COR-L47 (cell line): ENCODE results near the gene MPRIP.
"Not testable (repeated sequence)": the region's sequence is repeated elsewhere in the genome, so short reads cannot be mapped to it uniquely, and the experiment has no call there.

ENCODE experiments used
- DNase-seq: peaks from one replicate; lab custom pipeline; 2025; lab: John Stamatoyannopoulos, UW

The MPRIP gene

GRCh38 chr17:17128476-17129075 lies 86.3 kb downstream of the MPRIP start:
- DNase-seq: no peak

GRCh38 chr17:17129466-17129865 lies 87.2 kb downstream of the MPRIP start:
- DNase-seq: peak; percentile 60

DNA sequence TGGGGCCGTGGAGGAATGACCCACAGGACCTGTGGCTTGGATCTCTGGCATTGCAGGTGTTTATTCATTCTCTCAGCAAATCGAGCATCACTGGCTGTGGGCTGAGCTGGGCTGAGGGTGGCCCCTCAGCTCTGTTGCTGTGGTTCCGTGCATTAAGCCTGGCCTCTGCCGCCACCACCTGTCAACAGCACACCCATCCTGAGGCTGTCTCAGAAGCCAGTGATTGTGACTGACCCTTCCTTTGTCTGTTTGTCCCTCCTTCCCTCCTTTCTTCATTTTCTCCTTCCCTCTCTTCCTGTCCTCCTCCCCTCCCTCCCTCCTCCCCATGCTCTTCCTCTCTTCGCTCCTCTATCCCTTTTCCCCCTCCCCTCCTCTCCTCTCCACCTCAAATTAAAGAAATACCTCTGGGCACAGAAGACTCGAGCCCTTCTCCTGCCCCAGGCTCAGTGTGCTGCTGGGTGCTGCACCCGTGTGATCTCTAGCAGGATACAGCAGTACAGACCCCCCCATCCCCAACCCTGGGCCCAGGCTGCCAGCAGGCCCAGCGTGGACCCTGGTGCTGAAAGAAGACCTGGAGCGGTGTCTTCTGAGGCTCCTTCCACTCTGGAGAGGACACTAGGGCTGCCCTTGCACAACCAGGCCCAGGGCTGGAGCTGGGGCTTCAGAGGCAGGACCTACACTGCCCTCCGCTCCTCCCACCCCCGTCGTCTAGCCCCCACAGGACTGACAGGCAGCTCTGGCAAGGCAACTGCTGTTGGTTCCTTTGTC lies 88.0 kb downstream of the MPRIP start:
- DNase-seq: no peak

GRCh38 chr17:17131839-17132238 lies 89.6 kb downstream of the MPRIP start:
- no peak for DNase-seq

GRCh38 chr17:17132746-17133145 lies 90.5 kb downstream of the MPRIP start:
- no peak for DNase-seq

DNA sequence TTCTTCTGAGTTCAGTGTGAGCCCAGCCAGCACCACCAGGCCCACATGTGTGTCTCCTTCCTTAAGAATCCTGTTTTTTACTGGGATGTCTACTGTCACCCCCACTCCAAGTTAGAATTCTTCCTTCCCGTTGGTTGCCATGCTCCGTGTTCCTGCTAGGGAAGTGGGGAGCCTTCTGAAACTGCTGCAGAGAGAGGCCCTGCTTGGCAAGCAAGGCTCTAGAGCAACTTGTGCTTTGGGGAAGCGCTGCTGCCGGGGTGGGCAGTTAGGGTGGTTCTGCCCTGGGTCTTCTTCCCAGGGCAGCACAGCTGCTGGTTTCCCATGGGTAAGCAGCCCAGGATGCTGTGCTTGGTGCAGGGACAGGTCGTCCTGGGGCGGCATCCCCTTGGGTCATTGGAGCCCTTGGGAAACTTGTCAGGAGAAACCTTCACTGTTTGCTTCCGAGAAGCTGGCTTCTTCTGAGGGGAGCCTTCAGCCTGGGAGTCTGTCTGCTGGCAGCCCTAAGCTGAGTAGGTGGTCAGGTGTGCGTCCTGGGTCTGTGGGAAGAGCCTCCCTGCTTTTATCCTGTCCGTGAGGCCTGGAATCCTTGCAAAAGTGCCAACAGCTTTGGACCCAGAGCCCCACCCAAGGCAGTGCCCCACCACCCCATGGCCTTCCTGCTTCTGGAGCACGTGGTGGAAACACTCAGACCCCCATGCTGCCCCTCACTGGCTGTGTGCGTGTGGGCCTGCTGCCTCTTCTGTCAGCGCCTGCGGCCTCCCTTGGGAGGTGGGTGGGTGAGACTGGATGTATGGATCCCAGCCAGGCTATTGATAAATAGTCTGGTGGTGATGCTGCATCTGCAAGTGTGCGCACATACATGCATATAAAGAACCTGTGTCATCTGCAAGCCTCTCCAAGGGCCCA lies 92.0 kb downstream of the MPRIP start:
- no peak for DNase-seq

DNA sequence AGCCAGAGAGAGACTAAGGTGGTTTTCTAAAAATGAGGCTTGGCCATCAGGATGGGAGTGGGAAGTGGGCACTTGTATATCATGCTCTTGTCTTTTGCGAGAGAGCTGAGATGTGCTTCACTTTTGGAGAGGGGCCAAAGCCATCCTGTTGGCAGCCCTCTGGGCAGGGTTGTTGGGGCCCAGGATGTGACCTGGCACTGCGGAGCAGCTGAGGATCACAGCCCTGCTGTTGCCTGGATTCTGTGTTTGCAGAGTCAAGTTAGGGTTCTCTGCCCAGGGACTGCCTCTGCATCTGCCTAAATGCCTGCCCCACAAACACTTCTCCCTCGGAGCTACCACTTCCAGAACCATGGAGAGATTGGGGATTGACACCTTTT lies 92.7 kb downstream of the MPRIP start:
- no peak for DNase-seq

- not testable (repeated sequence) for DNase-seq
Measured at GRCh38 chr17:17136221-17136620, 94.0 kb downstream of the MPRIP start.

DNA sequence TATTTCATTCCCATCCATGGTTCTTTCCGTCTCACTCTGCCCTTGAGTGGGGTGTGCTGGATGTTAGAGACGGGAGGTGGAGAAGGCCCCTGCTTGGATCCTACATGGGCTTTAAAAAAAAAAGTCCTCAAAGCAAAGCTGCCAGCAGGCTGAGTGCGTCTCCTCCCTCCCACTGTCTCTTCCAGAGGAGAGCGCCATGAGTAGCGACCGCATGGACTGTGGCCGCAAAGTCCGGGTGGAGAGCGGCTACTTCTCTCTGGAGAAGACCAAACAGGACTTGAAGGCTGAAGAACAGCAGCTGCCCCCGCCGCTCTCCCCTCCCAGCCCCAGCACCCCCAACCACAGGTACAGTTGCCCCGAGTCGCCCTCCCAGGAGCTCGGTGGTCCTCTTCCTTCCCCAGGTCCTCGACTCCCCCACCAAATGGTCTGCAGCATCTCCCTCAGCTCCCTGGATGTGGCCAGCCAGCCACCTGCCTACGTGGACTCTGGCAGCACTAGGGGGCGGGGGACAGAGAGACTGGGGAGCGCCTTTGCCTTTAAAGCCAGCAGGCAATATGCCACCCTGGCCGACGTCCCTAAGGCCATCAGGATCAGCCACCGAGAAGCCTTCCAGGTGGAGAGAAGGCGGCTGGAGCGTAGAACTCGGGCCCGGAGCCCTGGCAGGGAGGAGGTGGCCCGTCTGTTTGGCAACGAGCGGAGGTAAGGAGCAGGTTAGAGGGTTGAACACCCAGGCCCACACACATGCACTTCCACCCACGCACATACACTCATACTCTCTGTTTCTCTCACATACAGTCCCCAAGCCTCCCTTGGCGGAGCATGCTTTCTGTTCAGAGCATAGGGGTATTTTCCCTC lies 95.7 kb downstream of the MPRIP start:
- no peak for DNase-seq

DNA sequence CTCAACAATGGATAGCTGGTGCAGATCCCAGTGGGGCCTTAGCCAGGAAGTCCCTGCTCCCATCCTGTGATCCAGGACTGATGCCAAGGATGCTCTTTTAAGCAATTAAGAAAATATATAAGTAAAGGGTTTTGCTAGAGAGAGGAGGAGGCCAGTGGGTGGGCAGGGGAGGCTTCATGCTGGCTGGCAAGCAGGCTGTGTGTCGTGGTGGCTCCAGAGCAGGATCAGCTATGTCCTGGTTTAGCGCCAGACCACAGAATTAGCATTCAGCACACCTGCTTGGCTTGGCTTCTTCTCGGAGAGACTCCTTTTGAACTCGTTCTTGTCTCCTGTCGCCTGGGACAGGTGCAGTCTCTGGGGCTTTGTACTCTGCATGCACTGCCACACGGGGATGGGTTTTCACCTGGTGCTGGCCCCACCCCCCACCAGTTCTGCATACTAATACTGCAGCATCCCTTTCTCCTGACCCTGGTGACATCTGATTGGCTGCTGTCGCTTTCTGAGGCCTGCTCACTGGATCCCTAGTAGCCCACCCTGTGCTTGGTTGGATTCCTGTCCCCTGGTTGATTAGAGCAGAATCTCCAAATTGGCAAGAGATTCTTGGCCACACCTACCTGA lies 97.8 kb downstream of the MPRIP start:
- DNase-seq: peak; percentile 80

DNA sequence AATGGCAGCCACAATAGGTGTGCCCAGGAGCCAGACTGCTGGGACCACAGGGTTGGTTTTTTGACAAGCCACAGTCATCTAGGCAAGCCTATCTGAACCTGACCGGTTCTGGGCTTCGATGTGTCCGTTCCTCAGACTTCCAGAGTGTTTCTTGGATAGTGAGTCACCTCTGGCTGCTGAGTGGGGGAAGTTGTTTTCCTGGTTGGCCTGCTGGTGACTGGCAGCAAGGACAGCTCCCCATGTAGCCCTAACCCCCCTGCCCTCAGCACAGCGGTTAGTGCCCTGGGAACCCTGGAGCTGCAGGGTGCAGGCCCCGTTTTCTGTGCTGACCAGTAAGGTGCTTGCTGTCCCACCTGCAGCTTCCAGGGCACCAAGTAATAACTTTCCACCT lies 98.3 kb downstream of the MPRIP start:
- DNase-seq: no peak

- no peak for DNase-seq
Measured at GRCh38 chr17:17141279-17141678, 99.0 kb downstream of the MPRIP start.

DNA sequence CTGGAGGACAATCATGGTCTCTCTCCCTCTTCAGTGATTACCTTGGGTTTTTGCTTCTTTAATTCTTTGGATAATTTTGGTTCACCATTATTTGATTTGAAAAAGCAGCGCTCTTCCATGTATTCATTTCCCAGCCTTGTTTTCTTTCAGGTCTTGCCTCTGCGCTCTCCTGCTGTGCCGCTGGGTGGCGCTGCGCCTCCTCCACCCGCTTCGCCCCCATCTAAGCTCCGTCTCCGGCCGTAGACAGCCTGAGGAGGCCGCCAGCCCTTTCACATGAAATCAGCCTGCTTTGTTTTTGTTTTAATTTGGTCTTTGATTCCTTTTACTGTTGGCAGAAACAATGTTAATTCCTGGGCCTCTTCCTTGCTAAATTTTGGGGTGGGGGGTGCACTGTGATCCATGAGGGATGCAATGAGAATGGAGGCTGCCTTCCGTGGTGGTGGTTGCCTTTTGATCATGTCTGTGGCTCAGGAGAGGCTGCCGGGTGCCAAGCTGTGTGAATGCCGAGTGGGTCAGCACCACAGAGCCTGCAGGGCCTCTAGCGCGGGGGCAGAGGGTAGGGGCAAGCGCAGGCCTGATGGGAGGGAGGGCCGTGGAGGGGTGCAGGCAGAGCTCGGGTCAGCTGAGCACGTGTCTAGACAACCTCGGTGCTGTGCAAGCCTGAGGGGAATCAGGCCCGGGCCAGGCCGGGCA lies 99.7 kb downstream of the MPRIP start:
- no peak for DNase-seq

- DNase-seq: no peak
Measured at GRCh38 chr17:17142556-17142955, 100.3 kb downstream of the MPRIP start.

- no peak for DNase-seq
Measured at GRCh38 chr17:17143501-17143900, 101.2 kb downstream of the MPRIP start.

DNA sequence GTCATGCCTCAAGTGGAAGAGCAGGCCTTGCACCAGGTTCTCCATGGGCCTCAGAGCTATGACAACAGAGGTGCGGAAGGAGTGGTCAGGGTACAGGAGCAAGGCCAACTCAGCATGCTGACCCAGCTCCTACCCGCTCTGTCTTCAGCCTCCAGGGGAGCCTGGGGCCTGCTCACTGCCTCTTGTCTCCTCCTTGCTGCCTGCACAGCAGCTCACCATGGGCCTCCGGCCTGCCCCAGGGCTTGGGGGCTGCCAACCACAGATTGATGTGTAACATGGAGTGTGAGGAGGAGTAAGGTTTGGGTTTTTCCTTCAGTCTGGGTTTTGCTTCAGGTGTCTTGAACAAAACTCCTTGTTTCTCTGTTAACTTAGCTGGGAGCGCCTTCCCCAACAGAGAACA lies 101.8 kb downstream of the MPRIP start:
- DNase-seq: no peak

GRCh38 chr17:17144916-17145665 lies 102.8 kb downstream of the MPRIP start:
- no peak for DNase-seq

DNA sequence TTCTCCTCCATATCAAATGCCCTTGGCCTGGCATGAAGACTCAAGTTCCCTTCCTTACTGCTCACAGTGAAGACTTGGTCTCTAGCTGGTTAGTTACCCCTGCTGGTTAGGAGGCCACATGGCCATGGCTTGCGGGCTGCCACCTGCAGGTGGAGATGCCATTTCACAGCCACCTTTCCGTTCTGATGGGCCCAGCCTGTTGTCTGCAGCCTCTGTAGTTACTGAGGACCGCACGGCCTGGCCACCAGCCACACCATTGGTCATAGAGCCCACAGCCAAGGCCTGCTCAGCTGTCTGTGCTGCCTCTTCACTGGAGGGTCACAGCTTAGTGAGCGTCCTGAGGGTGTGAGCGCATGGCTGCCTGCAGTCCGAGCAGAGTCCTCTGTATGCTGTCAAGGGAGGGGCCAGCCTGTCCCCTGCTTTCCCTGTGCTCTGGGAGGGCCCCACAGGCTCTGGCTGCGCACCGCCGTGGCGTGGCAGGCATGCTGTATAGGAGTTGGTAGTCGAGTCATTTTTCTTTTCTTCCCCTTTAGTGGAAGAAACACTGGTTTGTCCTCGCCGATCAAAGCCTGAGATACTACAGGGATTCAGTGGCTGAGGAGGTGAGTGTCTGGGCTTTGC lies 104.6 kb downstream of the MPRIP start:
- no peak for DNase-seq

GRCh38 chr17:17147821-17148220 lies 105.6 kb downstream of the MPRIP start:
- DNase-seq: no peak
